GM06990 (cell line): ENCODE measurements around the gene GNG7.

Experiments used
- DNase-seq: peaks from one replicate; pipeline ENCODE4 v3.0.0-alpha.2; 2011; ENCODE audit not compliant: insufficient read length; ENCODE audit errors: extremely low read depth
- H3K27me3 ChIP-seq: replicated peaks from 2 replicates; pipeline ENCODE4 v1.6.0; 2011; ENCODE audit warnings: low read length; ENCODE audit not compliant: control insufficient read depth, insufficient read depth
- H3K36me3 ChIP-seq: 2 replicates; pipeline ENCODE4 v1.5.1; 2011; ENCODE audit warnings: low read length; ENCODE audit not compliant: control insufficient read depth, insufficient read depth
- H3K4me3 ChIP-seq: replicated peaks from 2 replicates; pipeline ENCODE4 v1.5.1; 2011; ENCODE audit warnings: low read depth, mild to moderate bottlenecking, control low read depth, low read length
- TF ChIP-seq, protein P1 (sequence below): IDR thresholded peaks from 2 replicates; pipeline ENCODE4 v1.5.1; 2011; ENCODE audit warnings: low read length, control low read depth, mild to moderate bottlenecking, inconsistent platforms; ENCODE audit not compliant: insufficient read depth, poor library complexity, severe bottlenecking

The GNG7 gene

GRCh38 chr19:2641332-2641698 lies 61.2 kb downstream of the GNG7 start:
- TF ChIP-seq, protein P1, sequence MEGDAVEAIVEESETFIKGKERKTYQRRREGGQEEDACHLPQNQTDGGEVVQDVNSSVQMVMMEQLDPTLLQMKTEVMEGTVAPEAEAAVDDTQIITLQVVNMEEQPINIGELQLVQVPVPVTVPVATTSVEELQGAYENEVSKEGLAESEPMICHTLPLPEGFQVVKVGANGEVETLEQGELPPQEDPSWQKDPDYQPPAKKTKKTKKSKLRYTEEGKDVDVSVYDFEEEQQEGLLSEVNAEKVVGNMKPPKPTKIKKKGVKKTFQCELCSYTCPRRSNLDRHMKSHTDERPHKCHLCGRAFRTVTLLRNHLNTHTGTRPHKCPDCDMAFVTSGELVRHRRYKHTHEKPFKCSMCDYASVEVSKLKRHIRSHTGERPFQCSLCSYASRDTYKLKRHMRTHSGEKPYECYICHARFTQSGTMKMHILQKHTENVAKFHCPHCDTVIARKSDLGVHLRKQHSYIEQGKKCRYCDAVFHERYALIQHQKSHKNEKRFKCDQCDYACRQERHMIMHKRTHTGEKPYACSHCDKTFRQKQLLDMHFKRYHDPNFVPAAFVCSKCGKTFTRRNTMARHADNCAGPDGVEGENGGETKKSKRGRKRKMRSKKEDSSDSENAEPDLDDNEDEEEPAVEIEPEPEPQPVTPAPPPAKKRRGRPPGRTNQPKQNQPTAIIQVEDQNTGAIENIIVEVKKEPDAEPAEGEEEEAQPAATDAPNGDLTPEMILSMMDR, result no peak
- peaks cover 2% of the 10 kb centered on the region for H3K36me3 ChIP-seq
- DNase-seq, result no peak
- no peaks in the 10 kb centered on the region for H3K27me3 ChIP-seq
- H3K4me3 ChIP-seq, result no peak overlapping the region

DNA sequence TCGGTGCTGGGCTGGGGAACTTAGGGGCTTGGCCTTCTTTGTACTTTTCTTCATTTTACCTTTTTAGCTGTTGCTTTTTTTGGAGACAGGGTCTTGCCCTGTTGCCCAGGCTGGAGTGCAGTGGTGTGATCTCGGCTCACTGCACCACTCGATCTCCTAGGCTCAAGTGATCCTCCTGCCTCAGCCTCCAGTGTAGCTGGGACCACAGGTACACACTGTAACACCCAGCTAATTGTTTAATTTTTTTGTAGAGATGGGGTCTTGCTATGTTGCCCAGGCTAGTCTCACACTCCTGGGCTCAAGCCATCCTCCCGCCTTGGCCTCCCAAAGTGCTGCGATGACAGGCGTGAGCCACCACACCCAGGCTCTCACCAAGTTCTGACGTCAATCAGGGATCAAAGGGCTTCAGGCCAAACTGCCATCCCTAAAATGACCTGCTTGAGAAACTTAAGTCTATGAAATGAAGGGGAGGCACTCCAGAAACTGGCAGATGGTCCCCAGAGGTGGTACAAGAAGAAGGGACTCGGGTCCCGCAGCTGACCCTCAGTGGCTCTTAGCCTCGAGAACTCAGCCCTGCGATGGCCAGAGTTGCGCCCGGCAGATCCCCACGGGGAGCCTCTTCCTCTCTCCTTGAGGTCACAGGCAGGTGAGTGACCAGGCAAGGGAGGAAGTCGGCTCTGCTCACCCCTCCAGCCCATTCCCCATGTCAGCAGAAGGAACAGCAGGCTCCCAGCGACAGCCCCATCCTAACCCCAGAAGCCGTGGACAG lies 61.7 kb downstream of the GNG7 start:
- Histone ChIP-seq H3K4me3 (no peak overlapping the region), H3K36me3 (peaks cover under 1% of the 10 kb centered on the region), H3K27me3 (no peaks in the 10 kb centered on the region)
- TF ChIP-seq, protein P1, result no peak
- no peak for DNase-seq

- Histone ChIP-seq H3K27me3 (no peaks in the 10 kb centered on the region), H3K4me3 (no peak overlapping the region), H3K36me3 (no peaks in the 10 kb centered on the region; the same call in 1 of the 2 replicates)
- TF ChIP-seq, protein P1, result no peak
- DNase-seq, result no peak
These were observed 62.5 kb downstream of the GNG7 start for GRCh38 chr19:2639999-2640398.

DNA sequence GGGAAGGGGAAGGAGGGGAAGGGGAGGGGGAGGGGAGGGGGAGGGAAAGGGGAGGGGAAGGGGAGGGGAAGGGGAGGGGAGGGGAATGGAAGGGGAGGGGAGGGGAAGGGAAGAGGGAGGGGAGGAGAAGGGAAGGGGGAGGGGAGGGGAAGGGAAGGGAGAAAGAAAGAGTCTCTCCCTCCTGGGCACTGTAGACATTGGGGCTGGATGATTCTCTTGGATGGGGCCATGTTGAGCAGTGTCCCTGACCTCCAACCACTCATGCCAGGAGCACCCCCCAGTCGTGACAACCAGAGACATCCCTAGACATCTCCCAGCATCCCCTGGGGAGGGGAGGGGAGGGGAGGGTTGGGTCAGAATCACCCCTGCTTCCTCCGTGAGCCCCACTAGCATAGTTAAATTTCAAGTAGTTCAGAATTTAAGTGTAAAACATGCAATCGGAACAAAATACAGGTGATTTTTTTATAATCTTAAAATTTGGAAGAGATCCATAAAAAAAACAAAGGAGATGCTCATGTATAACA lies 64.0 kb downstream of the GNG7 start:
- no peak overlapping the region for H3K4me3 ChIP-seq
- TF ChIP-seq, protein P1, result no peak

GRCh38 chr19:2636897-2637683 lies 65.4 kb downstream of the GNG7 start:
- Histone ChIP-seq H3K36me3 (no peaks in the 10 kb centered on the region), H3K4me3 (peak overlapping the region; percentile 33), H3K27me3 (no peaks in the 10 kb centered on the region)
- DNase-seq, result peak; percentile 78
- TF ChIP-seq, protein P1, result peak; percentile 93

More for the DNA sequence above, 64.0 kb downstream of the GNG7 start:
- Histone ChIP-seq H3K36me3 (no peaks in the 10 kb centered on the region; the same call in 1 of the 2 replicates), H3K27me3 (no peaks in the 10 kb centered on the region)
- DNase-seq, result no peak
